GM18870 (cell line): ENCODE measurements around the gene SLC23A2.

ENCODE experiments used
- ATAC-seq: cut with Tn5 transposase; IDR thresholded peaks from one replicate; pipeline ENCODE4 v1.9.1; 2021; ENCODE audit warnings: moderate library complexity; ENCODE audit not compliant: unreplicated experiment

SLC23A2 gene

DNA sequence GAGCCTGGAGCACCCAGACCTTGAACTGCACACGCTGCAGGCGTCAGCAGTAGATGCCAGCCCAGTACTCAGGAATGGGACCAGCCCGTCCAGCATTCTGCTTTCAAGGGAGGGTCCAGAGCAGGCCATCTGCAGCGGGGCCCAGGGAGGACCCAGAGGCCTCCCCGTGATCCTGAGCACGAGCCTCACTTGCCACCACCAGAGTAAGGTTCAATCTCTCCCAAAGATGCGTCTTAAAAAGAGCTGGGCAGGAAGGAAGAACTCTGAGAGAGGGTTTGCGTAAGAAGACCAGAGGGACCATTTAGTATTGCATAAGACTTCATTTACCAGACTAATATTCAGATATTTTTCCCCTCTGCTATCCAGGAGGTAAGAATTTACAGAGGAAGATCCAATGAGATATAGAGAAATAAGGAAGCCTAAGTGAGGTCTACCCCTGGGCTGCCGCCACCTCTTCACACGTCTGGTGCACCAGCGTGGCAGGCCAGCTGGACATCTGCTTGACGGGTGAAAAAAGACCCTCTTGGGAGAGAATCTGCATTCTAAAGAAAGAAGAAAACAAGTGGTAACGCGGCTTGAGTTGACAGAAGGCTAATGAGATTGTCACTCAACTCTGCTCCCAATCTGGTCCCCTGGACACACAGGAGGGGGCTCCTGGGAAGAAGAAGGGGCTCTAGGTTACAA is 172.3 kb downstream of the SLC23A2 start:
- no peak for ATAC-seq

DNA sequence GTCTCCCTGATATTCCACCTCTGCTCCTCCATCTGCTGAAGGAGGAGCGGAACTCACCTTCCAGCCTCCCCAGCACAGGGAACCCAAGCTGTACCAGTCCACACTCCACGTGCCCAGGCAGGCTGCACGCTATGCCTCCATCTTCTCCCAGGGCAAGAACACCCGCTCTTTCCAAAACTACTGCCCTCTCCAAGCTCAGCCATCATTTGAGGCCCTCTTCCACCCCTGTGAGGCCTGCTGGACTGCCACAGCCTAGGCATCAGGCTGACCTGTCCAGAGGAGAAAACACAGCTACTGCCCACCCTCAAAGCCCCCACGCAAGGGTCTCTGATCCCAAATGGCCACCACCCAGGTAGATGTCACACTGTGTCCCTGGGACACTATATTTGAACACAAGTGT is 179.7 kb downstream of the SLC23A2 start:
- no peak for ATAC-seq

DNA sequence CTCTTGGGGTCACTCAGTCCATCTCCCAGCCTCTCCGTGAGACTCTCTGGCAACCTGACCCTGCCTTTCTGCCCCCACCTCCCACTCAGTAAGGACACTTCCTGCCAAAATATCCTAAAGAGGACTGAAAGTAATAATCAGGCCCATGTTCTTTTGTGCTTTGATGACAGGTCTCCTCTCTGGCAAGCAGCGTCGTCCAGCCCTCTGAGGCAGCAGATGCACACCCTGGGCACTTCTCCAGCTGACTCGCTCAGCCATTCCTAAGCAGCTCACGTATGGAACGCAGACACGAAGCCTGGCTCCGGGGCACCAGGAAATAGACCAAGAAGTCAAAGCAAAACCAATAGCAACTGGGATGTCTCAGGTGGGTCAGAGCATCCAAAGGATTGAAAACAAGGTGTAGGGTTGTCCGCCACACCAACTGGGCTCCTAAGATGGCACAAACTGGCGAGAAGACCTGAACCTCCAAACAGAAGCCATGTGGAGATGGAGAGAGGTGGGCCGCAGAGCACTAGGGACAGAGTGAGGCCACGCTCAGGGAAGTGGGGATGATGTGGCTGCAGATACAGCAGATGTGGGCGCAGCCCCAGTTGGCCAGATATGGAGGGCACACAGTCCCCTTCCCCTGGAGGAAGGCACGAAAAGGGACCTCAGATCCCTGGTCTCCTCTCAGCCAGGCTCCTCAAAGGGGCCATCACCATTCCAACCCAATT is 180.3 kb downstream of the SLC23A2 start:
- no peak for ATAC-seq

- ATAC-seq = no peak
These were observed 181.4 kb downstream of the SLC23A2 start for GRCh38 chr20:4819901-4820300.

GRCh38 chr20:4817230-4817671 is 184.1 kb downstream of the SLC23A2 start:
- ATAC-seq = no peak

GRCh38 chr20:4815628-4816027 is 185.7 kb downstream of the SLC23A2 start:
- no peak for ATAC-seq

DNA sequence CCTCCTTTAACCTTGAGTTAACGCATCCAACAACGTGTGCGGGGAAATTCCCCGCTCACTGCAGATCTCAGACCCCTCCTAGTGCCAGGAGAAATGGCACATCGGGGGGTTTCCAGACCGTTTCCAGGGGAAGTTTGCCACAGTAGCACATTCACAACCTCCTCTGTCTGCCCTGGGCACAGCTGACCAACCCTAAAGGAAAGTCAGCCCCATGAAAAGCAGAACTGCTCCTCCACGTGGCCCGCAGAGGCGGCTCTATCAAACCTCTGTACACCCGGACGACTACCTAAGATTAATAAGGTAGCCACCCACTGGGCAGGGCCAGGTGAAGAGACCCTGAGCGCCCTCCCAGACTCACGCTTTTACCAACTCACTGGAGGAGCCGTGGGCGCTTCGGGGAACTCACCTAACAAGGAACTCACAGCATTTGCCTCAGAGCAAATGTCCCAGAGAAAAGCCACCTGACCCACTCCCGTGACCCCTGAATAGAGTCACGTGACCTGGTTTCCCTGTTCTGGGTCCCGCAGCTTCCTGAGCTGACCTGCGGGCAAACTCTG is 186.5 kb downstream of the SLC23A2 start:
- peak; percentile 44 for ATAC-seq

- peak; percentile 51 for ATAC-seq
These were observed 187.2 kb downstream of the SLC23A2 start for GRCh38 chr20:4813863-4814695.

DNA sequence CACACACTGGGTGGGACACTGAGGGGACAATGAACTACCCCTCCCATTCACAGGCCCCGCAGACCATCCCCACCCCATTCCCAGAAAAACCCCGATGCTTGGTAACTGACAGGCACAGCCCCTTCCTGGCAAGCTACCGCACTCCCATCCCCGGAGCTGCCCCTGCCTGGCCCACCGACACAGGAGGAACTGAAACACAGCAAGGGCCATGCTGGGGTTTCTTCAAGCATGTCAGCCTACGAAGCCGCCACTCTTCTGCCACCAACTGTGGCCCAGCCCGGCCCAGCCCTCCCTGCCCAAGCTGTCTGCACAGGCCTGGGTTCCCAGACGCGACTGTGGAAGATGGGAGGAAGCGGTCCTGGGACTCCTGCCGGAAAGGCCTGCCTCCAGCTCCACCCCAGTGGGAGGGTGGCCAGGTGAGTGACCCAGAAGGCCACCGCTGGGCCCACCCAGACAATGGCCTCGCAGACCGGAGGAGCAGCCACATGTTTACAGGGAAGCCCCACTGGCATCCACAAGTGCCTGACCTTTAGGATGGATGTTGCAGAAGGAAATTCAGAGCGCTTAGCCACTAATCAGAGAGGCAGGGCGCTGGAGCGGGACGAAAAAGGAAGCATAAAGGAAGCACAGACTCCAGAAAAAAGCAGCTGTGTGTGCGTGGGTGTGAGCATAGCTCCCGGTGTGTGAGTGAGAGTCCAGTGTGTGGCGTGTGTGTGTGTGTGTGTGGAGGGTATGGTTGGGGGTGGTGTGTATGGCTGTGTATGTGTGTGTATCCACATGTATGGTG is 188.0 kb downstream of the SLC23A2 start:
- no peak for ATAC-seq

- no peak for ATAC-seq
These were observed 188.7 kb downstream of the SLC23A2 start for GRCh38 chr20:4812641-4813075.

- ATAC-seq = no peak
These were observed 189.1 kb downstream of the SLC23A2 start for GRCh38 chr20:4812216-4812615.

GRCh38 chr20:4811661-4812181 is 189.6 kb downstream of the SLC23A2 start:
- no peak for ATAC-seq

DNA sequence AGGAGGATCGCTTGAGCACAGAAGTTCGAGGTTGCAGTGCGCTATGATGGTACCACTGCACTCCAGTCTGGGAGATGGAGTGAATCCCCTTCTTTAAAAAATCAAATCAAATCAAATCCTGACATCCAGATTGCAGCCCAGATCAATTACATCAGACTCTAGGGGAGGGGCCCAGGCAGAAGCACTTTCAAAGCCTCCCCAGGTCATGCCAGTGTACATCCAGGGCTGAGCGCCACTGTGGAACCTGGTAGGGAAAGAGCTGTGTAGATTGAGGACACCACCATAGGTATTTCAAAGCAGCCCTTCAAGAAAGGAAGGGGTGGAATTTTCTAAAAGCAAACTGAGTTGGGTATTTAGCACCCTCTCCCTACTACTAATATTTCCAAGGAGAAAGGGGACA is 190.1 kb downstream of the SLC23A2 start:
- no peak for ATAC-seq

DNA sequence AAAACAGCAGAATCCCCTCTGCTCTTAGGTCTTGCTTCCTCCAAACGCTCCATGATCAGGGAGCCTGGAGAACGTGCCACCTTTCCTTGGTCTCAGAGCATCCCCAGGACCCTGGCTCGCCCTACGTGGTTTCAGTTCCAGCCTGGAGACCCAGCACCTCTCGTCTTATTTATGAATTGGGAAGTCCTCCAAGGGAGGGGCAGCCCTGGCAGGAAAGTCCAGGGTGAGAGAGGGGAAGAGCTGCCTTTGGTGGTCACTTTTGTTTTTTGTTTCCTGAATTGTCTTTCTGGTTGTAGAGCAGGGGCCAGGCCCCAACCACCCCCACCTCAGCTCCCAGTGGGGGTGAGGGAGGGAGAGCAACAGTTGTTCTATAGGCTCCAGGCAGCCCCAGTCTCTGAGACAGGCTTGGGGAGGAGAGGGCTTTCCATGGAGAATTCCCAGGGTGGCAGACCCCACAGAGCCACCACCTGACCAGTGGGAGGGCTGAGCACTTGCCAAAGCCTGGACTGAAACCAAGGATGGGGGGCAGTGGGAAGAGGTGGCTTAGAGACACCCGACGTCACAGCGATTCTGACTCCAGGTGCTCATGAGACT is 190.8 kb downstream of the SLC23A2 start:
- ATAC-seq = no peak

GRCh38 chr20:4809707-4810106 is 191.6 kb downstream of the SLC23A2 start:
- ATAC-seq = no peak

DNA sequence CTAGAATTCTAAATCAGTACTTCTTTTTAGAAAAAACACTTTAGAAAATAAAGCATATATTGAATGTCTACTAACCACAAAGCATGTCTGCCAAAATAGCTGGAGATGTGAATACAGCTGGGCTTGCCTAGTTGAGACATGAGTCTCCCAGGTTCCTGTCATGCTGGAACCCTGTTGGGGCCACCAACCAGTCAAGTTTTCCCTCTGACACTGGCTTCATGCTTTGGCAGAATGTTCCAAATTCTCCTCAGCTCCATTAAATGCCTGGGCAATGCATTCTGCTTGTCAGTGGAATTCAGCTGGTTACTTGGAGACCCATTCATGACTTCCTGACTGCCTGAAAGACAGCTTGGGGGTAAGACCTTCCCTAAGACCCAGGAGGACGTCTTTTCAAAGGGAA is 192.4 kb downstream of the SLC23A2 start:
- ATAC-seq = no peak

- no peak for ATAC-seq
These were observed 195.5 kb downstream of the SLC23A2 start for GRCh38 chr20:4805663-4806449.

DNA sequence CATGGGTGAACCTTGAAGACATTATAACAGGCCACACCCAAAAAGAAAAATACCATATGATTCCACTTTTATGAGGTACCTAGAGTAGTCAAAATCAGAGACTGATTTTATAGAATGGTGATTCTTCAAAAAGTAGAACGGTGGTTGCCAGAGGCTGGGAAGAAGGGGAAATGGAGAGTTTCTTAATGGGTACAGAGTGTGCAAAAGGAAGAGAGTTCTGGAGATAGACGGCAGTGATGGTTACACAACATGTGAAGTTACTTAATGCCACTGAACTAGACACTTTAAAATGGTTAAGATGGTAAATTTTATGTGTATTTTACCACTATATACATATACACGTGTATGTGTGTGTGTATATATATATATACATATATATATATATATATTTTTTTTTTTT is 198.8 kb downstream of the SLC23A2 start:
- no peak for ATAC-seq
